ENCODE results near the gene CHMP3.

The CHMP3 gene

DNA sequence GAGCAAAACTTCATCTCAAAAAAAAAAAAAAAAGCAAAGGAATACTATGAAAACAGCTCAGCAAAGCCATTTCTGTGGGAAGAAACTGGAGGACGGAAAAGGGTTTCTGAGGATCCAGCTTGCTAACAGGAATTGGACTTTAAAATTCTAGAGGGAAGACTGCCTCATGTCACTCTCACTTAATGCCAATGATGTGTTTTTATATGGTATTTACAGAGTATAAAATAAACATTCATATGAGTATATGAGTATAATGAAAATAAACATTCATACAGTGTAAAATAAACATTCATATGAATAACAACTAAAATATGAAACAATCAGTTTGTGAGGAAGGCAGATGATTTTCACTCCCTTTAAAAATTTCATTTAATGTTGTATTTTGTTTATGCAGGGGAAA is 43.9 kb downstream of the CHMP3 start:
- no peak overlapping the region for H3K27ac ChIP-seq (ENCODE audit: low read depth, low read length)

DNA sequence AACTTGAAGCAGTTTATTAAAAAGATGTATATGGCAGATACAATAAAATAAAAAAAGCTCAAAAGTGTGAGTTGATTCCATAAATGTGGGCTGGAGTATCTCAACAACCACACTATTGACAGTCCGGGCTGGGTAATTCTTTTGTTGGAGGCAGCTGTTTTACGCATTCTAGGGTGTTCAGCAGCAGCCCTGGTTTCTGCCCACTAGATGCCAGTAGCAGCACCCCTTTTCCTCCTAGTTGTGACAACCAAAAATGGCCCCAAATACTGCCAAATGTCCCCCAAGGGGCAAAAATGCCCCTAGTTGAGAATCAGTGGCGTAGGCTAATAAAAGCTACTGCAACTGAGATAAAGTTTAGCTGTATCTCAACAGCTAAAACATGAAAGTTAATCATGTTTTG is 44.8 kb downstream of the CHMP3 start:
- no peak overlapping the region for H3K27ac ChIP-seq (ENCODE audit: low read depth, low read length)
- peaks cover 6% of the 10 kb centered on the region; the same call in 1 of the 2 replicates for H3K9me3 ChIP-seq (ENCODE audit: control insufficient read depth, insufficient read depth, low read length)
- H3F3A ChIP-seq (ENCODE audit: control insufficient read depth, insufficient read depth), result no peaks in the 10 kb centered on the region
- H3K4me3 ChIP-seq (ENCODE audit: low read length), result no peak overlapping the region
- H3K27me3 ChIP-seq (ENCODE audit: control insufficient read depth, low read length), result no peaks in the 10 kb centered on the region
- TF ChIP-seq, protein P1, sequence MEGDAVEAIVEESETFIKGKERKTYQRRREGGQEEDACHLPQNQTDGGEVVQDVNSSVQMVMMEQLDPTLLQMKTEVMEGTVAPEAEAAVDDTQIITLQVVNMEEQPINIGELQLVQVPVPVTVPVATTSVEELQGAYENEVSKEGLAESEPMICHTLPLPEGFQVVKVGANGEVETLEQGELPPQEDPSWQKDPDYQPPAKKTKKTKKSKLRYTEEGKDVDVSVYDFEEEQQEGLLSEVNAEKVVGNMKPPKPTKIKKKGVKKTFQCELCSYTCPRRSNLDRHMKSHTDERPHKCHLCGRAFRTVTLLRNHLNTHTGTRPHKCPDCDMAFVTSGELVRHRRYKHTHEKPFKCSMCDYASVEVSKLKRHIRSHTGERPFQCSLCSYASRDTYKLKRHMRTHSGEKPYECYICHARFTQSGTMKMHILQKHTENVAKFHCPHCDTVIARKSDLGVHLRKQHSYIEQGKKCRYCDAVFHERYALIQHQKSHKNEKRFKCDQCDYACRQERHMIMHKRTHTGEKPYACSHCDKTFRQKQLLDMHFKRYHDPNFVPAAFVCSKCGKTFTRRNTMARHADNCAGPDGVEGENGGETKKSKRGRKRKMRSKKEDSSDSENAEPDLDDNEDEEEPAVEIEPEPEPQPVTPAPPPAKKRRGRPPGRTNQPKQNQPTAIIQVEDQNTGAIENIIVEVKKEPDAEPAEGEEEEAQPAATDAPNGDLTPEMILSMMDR (IDR thresholded peaks at IDR 0.05; ENCODE audit: low read depth, low read length, poor library complexity, severe bottlenecking), result peak; percentile 37
- TF ChIP-seq EZH2phosphoT487 (IDR thresholded peaks at IDR 0.05; ENCODE audit: borderline replicate concordance, low read length), result no peak
- H3K4me1 ChIP-seq (ENCODE audit: control insufficient read depth, low read length), result no peaks in the 10 kb centered on the region
- H3K4me2 ChIP-seq (ENCODE audit: low read length), result no peak overlapping the region
- H3K9me2 ChIP-seq (replicated peaks; ENCODE audit: control insufficient read depth, low read length), result no peaks in the 10 kb centered on the region
- peaks cover 7% of the 10 kb centered on the region for H3K36me3 ChIP-seq (ENCODE audit: control insufficient read depth, low read length)
- no peaks in the 10 kb centered on the region for H4K20me1 ChIP-seq (ENCODE audit: control insufficient read depth, insufficient read depth, low read depth, low read length)
- no peaks in the 10 kb centered on the region for H3K79me2 ChIP-seq (ENCODE audit: control insufficient read depth, low read length)

More for the DNA sequence above, 43.9 kb downstream of the CHMP3 start:
- Histone ChIP-seq H3K79me2 (ENCODE audit: control insufficient read depth, low read length) (no peaks in the 10 kb centered on the region), H3K4me1 (ENCODE audit: control insufficient read depth, low read length) (no peaks in the 10 kb centered on the region), H3K4me2 (ENCODE audit: low read length) (no peak overlapping the region), H3K9me3 (ENCODE audit: control insufficient read depth, insufficient read depth, low read length) (peaks cover 6% of the 10 kb centered on the region; the same call in 1 of the 2 replicates), H3K9me2 (replicated peaks; ENCODE audit: control insufficient read depth, low read length) (no peaks in the 10 kb centered on the region), H4K20me1 (ENCODE audit: control insufficient read depth, insufficient read depth, low read depth, low read length) (no peaks in the 10 kb centered on the region), H3K27me3 (ENCODE audit: control insufficient read depth, low read length) (no peaks in the 10 kb centered on the region), H3K4me3 (ENCODE audit: low read length) (no peak overlapping the region), H3F3A (ENCODE audit: control insufficient read depth, insufficient read depth) (no peaks in the 10 kb centered on the region), H3K36me3 (ENCODE audit: control insufficient read depth, low read length) (peaks cover 7% of the 10 kb centered on the region)
- TF ChIP-seq, protein P1 (IDR thresholded peaks at IDR 0.05; ENCODE audit: low read depth, low read length, poor library complexity, severe bottlenecking), result no peak
- TF ChIP-seq EZH2phosphoT487 (IDR thresholded peaks at IDR 0.05; ENCODE audit: borderline replicate concordance, low read length), result no peak

DNA sequence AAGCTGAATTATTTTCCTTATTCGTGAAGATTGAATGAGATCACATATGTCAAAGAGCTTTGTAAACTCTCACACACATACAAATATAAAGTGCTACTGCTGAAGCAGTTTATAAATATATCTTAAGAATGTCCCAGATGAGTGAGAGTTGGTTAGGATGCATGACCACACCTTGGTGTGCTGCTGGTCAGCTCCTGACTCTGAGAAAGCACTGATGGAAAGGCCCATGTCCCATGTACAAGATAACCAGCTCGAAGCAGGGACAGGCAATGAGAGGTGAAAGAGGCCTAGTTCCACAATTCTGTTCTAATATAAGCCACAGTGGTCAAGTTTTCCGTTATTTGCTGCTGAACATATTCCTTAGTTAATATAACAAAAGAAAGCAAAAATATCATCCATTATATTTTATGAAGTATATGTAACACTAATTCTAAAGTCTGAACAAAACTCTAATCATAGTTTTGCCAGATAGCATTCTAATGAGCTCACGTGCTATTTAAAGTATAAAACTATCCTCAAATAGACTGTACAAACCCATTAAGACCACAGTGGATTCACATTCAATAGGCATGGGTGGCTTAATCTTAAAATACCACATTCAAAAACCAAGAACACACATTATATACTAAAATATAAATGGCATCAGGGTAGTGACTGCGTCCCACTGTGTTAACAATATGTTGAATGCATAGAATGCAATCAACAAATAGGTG is 49.1 kb downstream of the CHMP3 start:
- Histone ChIP-seq H3K27me3 (ENCODE audit: control insufficient read depth, low read length) (no peaks in the 10 kb centered on the region), H3K36me3 (ENCODE audit: control insufficient read depth, low read length) (peaks cover 10% of the 10 kb centered on the region; the same call in 1 of the 2 replicates), H3K9me2 (replicated peaks; ENCODE audit: control insufficient read depth, low read length) (no peaks in the 10 kb centered on the region), H3K9me3 (ENCODE audit: control insufficient read depth, insufficient read depth, low read length) (no peaks in the 10 kb centered on the region), H3K4me3 (ENCODE audit: low read length) (no peak overlapping the region), H3F3A (ENCODE audit: control insufficient read depth, insufficient read depth) (no peaks in the 10 kb centered on the region), H3K27ac (ENCODE audit: low read depth, low read length) (no peak overlapping the region), H3K79me2 (ENCODE audit: control insufficient read depth, low read length) (no peaks in the 10 kb centered on the region), H4K20me1 (ENCODE audit: control insufficient read depth, insufficient read depth, low read depth, low read length) (no peaks in the 10 kb centered on the region), H3K4me1 (ENCODE audit: control insufficient read depth, low read length) (no peaks in the 10 kb centered on the region), H3K4me2 (ENCODE audit: low read length) (no peak overlapping the region)
- TF ChIP-seq, protein P1 (IDR thresholded peaks at IDR 0.05; ENCODE audit: low read depth, low read length, poor library complexity, severe bottlenecking), result no peak
- TF ChIP-seq EZH2phosphoT487 (IDR thresholded peaks at IDR 0.05; ENCODE audit: borderline replicate concordance, low read length), result no peak

Data from DOHH2 (cell line).